Natural killer cell treated with Interleukin-12 subunit alpha and Interleukin-12 subunit beta and Interleukin-15 and Interleukin-18, amount 100 ng/mL, for 72 hours (primary cell): ENCODE results near the gene DLK2. TPM values are rescaled to one million over a fixed set of nuclear protein-coding genes. Genes with fewer than 3 reads are reported as not detected.
"Not testable (repeated sequence)": the region's sequence is repeated elsewhere in the genome, so short reads cannot be mapped to it uniquely, and the experiment has no call there.

Experiments used
- ATAC-seq, 2 donors: fragments of 150-1000 bp; cut with Tn5 transposase in 1 of 2; sonication (Bioruptor Pico), chemical (Tn5 transposase) in 1 of 2; 2 replicates each; pipeline ENCODE4 v1.10.0; 2021
- DNase-seq: peaks from one replicate; pipeline ENCODE4 v3.0.0; 2022; ENCODE audit warnings: low spot score
- H3K27ac Mint-ChIP-seq, 2 donors: 1 replicate in 1 of 2; 2 replicates in 1 of 2; pipeline ENCODE4 v1.8.0; 2022; ENCODE audit warnings: mixed read lengths in 2 of 2, mild to moderate bottlenecking in 1 of 2, moderate library complexity in 1 of 2
- H3K27me3 Mint-ChIP-seq, 2 donors: 1 replicate in 1 of 2; 2 replicates in 1 of 2; pipeline ENCODE4 v1.8.0; 2022; ENCODE audit warnings: mixed read lengths in 2 of 2
- H3K36me3 Mint-ChIP-seq: one replicate; pipeline ENCODE4 v1.8.0; 2022; ENCODE audit warnings: mixed read lengths
- H3K4me1 Mint-ChIP-seq, 2 donors: 1 replicate in 1 of 2; 2 replicates in 1 of 2; pipeline ENCODE4 v1.8.0; 2022; ENCODE audit warnings: low read depth in 2 of 2, mixed read lengths in 2 of 2, mild to moderate bottlenecking in 1 of 2
- H3K4me3 Mint-ChIP-seq: one replicate; pipeline ENCODE4 v1.8.0; 2022; ENCODE audit warnings: mixed read lengths
- H3K9me3 Mint-ChIP-seq: 2 replicates; pipeline ENCODE4 v1.8.0; 2022; ENCODE audit warnings: mixed read lengths
- total RNA-seq, 2 donors: library from RNA; stranded (reverse); gene quantifications; one replicate each; pipeline ENCODE4 v1.2.3, GENCODE V29; 2022

DLK2 gene
- total RNA-seq, 2 donors from 2014 or later, result 0.14 TPM; not detected in 1

GRCh38 chr6:43472515-43472914 lies 17.2 kb upstream of the DLK2 start:
- H3K27ac Mint-ChIP-seq, result no peak overlapping the region
- H3K4me1 Mint-ChIP-seq, result peaks cover 10 to 11% of the 10 kb centered on the region in 2 donors
- DNase-seq (no peak), ATAC-seq (no peak)
- H3K36me3 Mint-ChIP-seq, result no peaks in the 10 kb centered on the region
- H3K9me3 Mint-ChIP-seq, result no peaks in the 10 kb centered on the region
- no peak overlapping the region for H3K4me3 Mint-ChIP-seq
- peaks cover 0 to 16% of the 10 kb centered on the region in 2 donors for H3K27me3 Mint-ChIP-seq

- DNase-seq, result no peak
- no peaks in the 10 kb centered on the region for H3K9me3 Mint-ChIP-seq
- peaks cover 0 to under 1% of the 10 kb centered on the region in 2 donors for H3K4me1 Mint-ChIP-seq
- H3K4me3 Mint-ChIP-seq, result no peak overlapping the region
- ATAC-seq, result no peak
- no peak overlapping the region for H3K27ac Mint-ChIP-seq
- H3K27me3 Mint-ChIP-seq, result peaks cover 6 to 21% of the 10 kb centered on the region in 2 donors
- no peaks in the 10 kb centered on the region for H3K36me3 Mint-ChIP-seq
Measured at GRCh38 chr6:43471399-43471798, 16.1 kb upstream of the DLK2 start.

- Mint-ChIP-seq H3K27ac (no peak overlapping the region), H3K27me3 (peaks cover 6 to 21% of the 10 kb centered on the region in 2 donors), H3K9me3 (no peaks in the 10 kb centered on the region), H3K4me1 (no peaks in the 10 kb centered on the region), H3K4me3 (no peak overlapping the region), H3K36me3 (no peaks in the 10 kb centered on the region)
- ATAC-seq, result peak in 1 of 2 donors; percentile 33
- DNase-seq, result no peak
Measured at GRCh38 chr6:43469947-43470346, 14.6 kb upstream of the DLK2 start.

GRCh38 chr6:43468748-43469681 lies 13.7 kb upstream of the DLK2 start:
- DNase-seq, result no peak
- ATAC-seq, result no peak
- no peak overlapping the region for H3K27ac Mint-ChIP-seq
- no peaks in the 10 kb centered on the region for H3K9me3 Mint-ChIP-seq
- no peak overlapping the region for H3K4me3 Mint-ChIP-seq
- H3K27me3 Mint-ChIP-seq, result peaks cover 11 to 21% of the 10 kb centered on the region in 2 donors
- no peaks in the 10 kb centered on the region for H3K36me3 Mint-ChIP-seq
- no peaks in the 10 kb centered on the region for H3K4me1 Mint-ChIP-seq

- H3K36me3 Mint-ChIP-seq, result no peaks in the 10 kb centered on the region
- DNase-seq (no peak), ATAC-seq (no peak)
- H3K4me3 Mint-ChIP-seq, result no peak overlapping the region
- peaks cover 15 to 22% of the 10 kb centered on the region in 2 donors for H3K27me3 Mint-ChIP-seq
- no peaks in the 10 kb centered on the region for H3K4me1 Mint-ChIP-seq
- H3K27ac Mint-ChIP-seq, result no peak overlapping the region
- no peaks in the 10 kb centered on the region for H3K9me3 Mint-ChIP-seq
Measured at GRCh38 chr6:43468240-43468639, 12.9 kb upstream of the DLK2 start.

GRCh38 chr6:43467752-43468151 lies 12.4 kb upstream of the DLK2 start:
- peaks cover 20 to 25% of the 10 kb centered on the region in 2 donors for H3K27me3 Mint-ChIP-seq
- no peaks in the 10 kb centered on the region for H3K36me3 Mint-ChIP-seq
- ATAC-seq, result no peak
- H3K4me3 Mint-ChIP-seq, result no peak overlapping the region
- DNase-seq, result no peak
- H3K27ac Mint-ChIP-seq, result no peak overlapping the region
- no peaks in the 10 kb centered on the region for H3K9me3 Mint-ChIP-seq
- H3K4me1 Mint-ChIP-seq, result no peaks in the 10 kb centered on the region

GRCh38 chr6:43467265-43467664 lies 11.9 kb upstream of the DLK2 start:
- ATAC-seq, H3K9me3 Mint-ChIP-seq, H3K36me3 Mint-ChIP-seq, DNase-seq, H3K4me3 Mint-ChIP-seq, H3K4me1 Mint-ChIP-seq, H3K27ac Mint-ChIP-seq: not testable (repeated sequence)
- H3K27me3 Mint-ChIP-seq, result peaks cover 25 to 30% of the 10 kb centered on the region in 2 donors

- DNase-seq (no peak), ATAC-seq (no peak)
- Mint-ChIP-seq H3K27me3 (peaks cover 27 to 36% of the 10 kb centered on the region in 2 donors), H3K9me3 (no peaks in the 10 kb centered on the region), H3K36me3 (no peaks in the 10 kb centered on the region), H3K4me3 (no peak overlapping the region), H3K4me1 (no peaks in the 10 kb centered on the region), H3K27ac (no peak overlapping the region)
Measured at GRCh38 chr6:43465948-43466347, 10.6 kb upstream of the DLK2 start.

GRCh38 chr6:43464337-43464736 lies 9.0 kb upstream of the DLK2 start:
- no peak for ATAC-seq
- H3K4me3 Mint-ChIP-seq, result no peak overlapping the region
- no peak overlapping the region for H3K27ac Mint-ChIP-seq
- H3K27me3 Mint-ChIP-seq, result peaks cover 23 to 36% of the 10 kb centered on the region in 2 donors
- no peak for DNase-seq
- no peaks in the 10 kb centered on the region for H3K9me3 Mint-ChIP-seq
- H3K4me1 Mint-ChIP-seq, result no peaks in the 10 kb centered on the region
- no peaks in the 10 kb centered on the region for H3K36me3 Mint-ChIP-seq

GRCh38 chr6:43461936-43462335 lies 6.6 kb upstream of the DLK2 start:
- ATAC-seq, result no peak
- DNase-seq, result no peak
- Mint-ChIP-seq H3K4me1 (no peaks in the 10 kb centered on the region), H3K36me3 (no peaks in the 10 kb centered on the region), H3K4me3 (no peak overlapping the region), H3K27ac (no peak overlapping the region), H3K9me3 (no peaks in the 10 kb centered on the region), H3K27me3 (peaks cover 16 to 38% of the 10 kb centered on the region in 2 donors)

GRCh38 chr6:43460032-43460431 lies 4.7 kb upstream of the DLK2 start:
- Mint-ChIP-seq H3K9me3 (no peaks in the 10 kb centered on the region), H3K36me3 (no peaks in the 10 kb centered on the region), H3K4me1 (peaks cover 7 to 8% of the 10 kb centered on the region in 2 donors), H3K27me3 (peaks cover 18 to 44% of the 10 kb centered on the region in 2 donors), H3K27ac (no peak overlapping the region), H3K4me3 (no peak overlapping the region)
- DNase-seq (no peak), ATAC-seq (no peak)

GRCh38 chr6:43459535-43459934 lies 4.2 kb upstream of the DLK2 start:
- no peak for ATAC-seq
- DNase-seq, result no peak
- Mint-ChIP-seq H3K4me3 (no peak overlapping the region), H3K4me1 (peaks cover 8% of the 10 kb centered on the region in 2 donors), H3K36me3 (no peaks in the 10 kb centered on the region), H3K27ac (no peak overlapping the region), H3K27me3 (peaks cover 18 to 44% of the 10 kb centered on the region in 2 donors), H3K9me3 (no peaks in the 10 kb centered on the region)

GRCh38 chr6:43458154-43458553 lies 2.8 kb upstream of the DLK2 start:
- not testable (repeated sequence) for H3K36me3 Mint-ChIP-seq, DNase-seq, H3K9me3 Mint-ChIP-seq, H3K27ac Mint-ChIP-seq, H3K4me3 Mint-ChIP-seq, ATAC-seq
- peaks cover 13 to 16% of the 10 kb centered on the region in 2 donors for H3K4me1 Mint-ChIP-seq
- peaks cover 16 to 34% of the 10 kb centered on the region in 2 donors for H3K27me3 Mint-ChIP-seq

GRCh38 chr6:43457643-43458042 lies 2.3 kb upstream of the DLK2 start:
- Mint-ChIP-seq H3K27ac (no peak overlapping the region), H3K9me3 (no peaks in the 10 kb centered on the region), H3K36me3 (no peaks in the 10 kb centered on the region), H3K27me3 (peaks cover 13 to 29% of the 10 kb centered on the region in 2 donors), H3K4me3 (no peak overlapping the region), H3K4me1 (peaks cover 13 to 16% of the 10 kb centered on the region in 2 donors)
- DNase-seq, result no peak
- no peak for ATAC-seq
